Activated CD4-positive, alpha-beta T cell treated with anti-CD3 and anti-CD28 coated beads, Interleukin-2, Interleukin-6, amounts not matched to agents 100 ng/mL and 50 ng/mL, durations not matched to agents 16 hours and 8 hours (primary cell): ENCODE measurements around the gene PRAMEF8.
"Not testable (repeated sequence)": the region's sequence is repeated elsewhere in the genome, so short reads cannot be mapped to it uniquely, and the experiment has no call there.

ENCODE experiments used
- DNase-seq: peaks from one replicate; pipeline ENCODE4 v3.0.0-alpha.2; 2020

Gene PRAMEF8

GRCh38 chr1:13285037-13285436, at the start of gene PRAMEF8:
Gene PRAMEF8 (minus strand): TSS chr1:13285137. CDS start chr1:13284091, 1,046 bp downstream.
- DNase-seq = not testable (repeated sequence)

- DNase-seq = not testable (repeated sequence)
Measured at GRCh38 chr1:13315281-13315680, 30.3 kb upstream of the PRAMEF8 start, which contains the start of gene PRAMEF15. Gene PRAMEF15 (plus strand): TSS chr1:13315581. CDS start chr1:13318408, 2,827 bp downstream.

GRCh38 chr1:13303239-13303638, 18.3 kb upstream of the PRAMEF8 start, which contains the start of gene PRAMEF33:
Gene PRAMEF33 (plus strand): TSS chr1:13303539. CDS start chr1:13305955, 2,416 bp downstream.
- not testable (repeated sequence) for DNase-seq

- not testable (repeated sequence) for DNase-seq
Measured at GRCh38 chr1:13302197-13302596, 17.3 kb upstream of the PRAMEF8 start.

GRCh38 chr1:13298699-13299098, 13.8 kb upstream of the PRAMEF8 start:
- DNase-seq = not testable (repeated sequence)

GRCh38 chr1:13297216-13297931, 12.4 kb upstream of the PRAMEF8 start:
- DNase-seq = not testable (repeated sequence)

GRCh38 chr1:13289030-13289429, 4.1 kb upstream of the PRAMEF8 start:
- not testable (repeated sequence) for DNase-seq

- DNase-seq = not testable (repeated sequence)
Measured at GRCh38 chr1:13279617-13280016, 5.3 kb downstream of the PRAMEF8 start.

- DNase-seq = not testable (repeated sequence)
Measured at GRCh38 chr1:13277016-13277415, 7.9 kb downstream of the PRAMEF8 start.

- not testable (repeated sequence) for DNase-seq
Measured at GRCh38 chr1:13265124-13265523, 19.8 kb downstream of the PRAMEF8 start.

GRCh38 chr1:13253898-13254297, 31.0 kb downstream of the PRAMEF8 start, which contains the start of gene PRAMEF5:
Gene PRAMEF5 (plus strand): TSS chr1:13254198. CDS start chr1:13259269, 5,071 bp downstream.
- not testable (repeated sequence) for DNase-seq

GRCh38 chr1:13247122-13247521, 37.8 kb downstream of the PRAMEF8 start:
- not testable (repeated sequence) for DNase-seq

- DNase-seq = not testable (repeated sequence)
Measured at GRCh38 chr1:13246554-13246871, 38.4 kb downstream of the PRAMEF8 start.

GRCh38 chr1:13245841-13246553, 38.9 kb downstream of the PRAMEF8 start:
- not testable (repeated sequence) for DNase-seq

GRCh38 chr1:13243536-13244263, 41.2 kb downstream of the PRAMEF8 start:
- not testable (repeated sequence) for DNase-seq

GRCh38 chr1:13239633-13240032, 45.3 kb downstream of the PRAMEF8 start:
- DNase-seq = not testable (repeated sequence)

- DNase-seq = not testable (repeated sequence)
Measured at GRCh38 chr1:13237572-13237971, 47.4 kb downstream of the PRAMEF8 start.

GRCh38 chr1:13234057-13234456, 50.9 kb downstream of the PRAMEF8 start:
- DNase-seq = not testable (repeated sequence)

GRCh38 chr1:13232056-13232455, 52.9 kb downstream of the PRAMEF8 start:
- DNase-seq = not testable (repeated sequence)
